Fibroblast of villous mesenchyme (primary cell): ENCODE measurements around the gene UBL3. TPM values are rescaled to one million over a fixed set of nuclear protein-coding genes. Genes with fewer than 3 reads are reported as not detected.
A peak's percentile ranks its signal among the peaks of the same experiment; 100 is the strongest.

Source experiments
- DNase-seq: peaks from one replicate; pipeline ENCODE4 v3.0.0-alpha.2; 2010; ENCODE audit warnings: low read depth
- H3K4me3 ChIP-seq: 2 replicates; pipeline ENCODE4 v1.5.1; 2011; ENCODE audit warnings: low read depth, mild to moderate bottlenecking, low read length
- total RNA-seq: library from RNA; depleted of rRNA; stranded (reverse); fragments of >200 nt; gene quantifications from 2 replicates; pipeline ENCODE4 v1.2.3, GENCODE V29; 2012
- TF ChIP-seq, protein P1 (sequence below): IDR thresholded peaks from 2 replicates; pipeline ENCODE4 v1.5.1; 2012; ENCODE audit warnings: low read depth, mild to moderate bottlenecking, low read length; ENCODE audit not compliant: insufficient read depth

UBL3 gene
- total RNA-seq, 1 donor: 44.9 TPM

DNA sequence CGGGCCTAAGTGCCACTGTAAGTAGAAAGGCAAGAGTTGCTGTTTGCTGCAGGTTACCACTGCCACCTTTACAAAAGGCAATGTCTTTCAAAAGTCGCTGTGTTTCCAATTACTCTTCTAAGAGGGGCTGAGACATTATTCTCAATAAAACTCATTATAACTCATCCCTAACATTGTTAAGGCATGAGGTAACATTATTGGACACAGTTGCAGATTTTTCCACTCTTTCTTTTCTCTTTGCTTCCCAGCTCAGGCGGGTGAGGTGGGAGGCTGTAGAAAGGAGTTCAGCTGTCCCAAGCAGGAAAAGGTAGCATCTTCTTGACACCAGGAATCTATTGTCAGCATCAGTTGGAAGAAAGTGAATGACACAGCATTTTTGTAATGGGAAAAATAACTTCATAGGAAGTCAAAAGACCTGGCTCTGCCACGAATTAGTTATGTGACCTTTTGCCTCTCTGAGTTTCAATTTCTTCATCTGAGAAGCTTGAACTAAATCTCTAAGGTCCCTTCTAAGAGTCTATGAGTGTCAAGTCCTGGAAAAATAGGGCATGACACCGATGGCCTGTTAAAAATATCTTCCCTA, 2.1 kb upstream of the UBL3 start:
- DNase-seq: no peak
- H3K4me3 ChIP-seq: no peak overlapping the region
- TF ChIP-seq, protein P1, sequence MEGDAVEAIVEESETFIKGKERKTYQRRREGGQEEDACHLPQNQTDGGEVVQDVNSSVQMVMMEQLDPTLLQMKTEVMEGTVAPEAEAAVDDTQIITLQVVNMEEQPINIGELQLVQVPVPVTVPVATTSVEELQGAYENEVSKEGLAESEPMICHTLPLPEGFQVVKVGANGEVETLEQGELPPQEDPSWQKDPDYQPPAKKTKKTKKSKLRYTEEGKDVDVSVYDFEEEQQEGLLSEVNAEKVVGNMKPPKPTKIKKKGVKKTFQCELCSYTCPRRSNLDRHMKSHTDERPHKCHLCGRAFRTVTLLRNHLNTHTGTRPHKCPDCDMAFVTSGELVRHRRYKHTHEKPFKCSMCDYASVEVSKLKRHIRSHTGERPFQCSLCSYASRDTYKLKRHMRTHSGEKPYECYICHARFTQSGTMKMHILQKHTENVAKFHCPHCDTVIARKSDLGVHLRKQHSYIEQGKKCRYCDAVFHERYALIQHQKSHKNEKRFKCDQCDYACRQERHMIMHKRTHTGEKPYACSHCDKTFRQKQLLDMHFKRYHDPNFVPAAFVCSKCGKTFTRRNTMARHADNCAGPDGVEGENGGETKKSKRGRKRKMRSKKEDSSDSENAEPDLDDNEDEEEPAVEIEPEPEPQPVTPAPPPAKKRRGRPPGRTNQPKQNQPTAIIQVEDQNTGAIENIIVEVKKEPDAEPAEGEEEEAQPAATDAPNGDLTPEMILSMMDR: no peak

DNA sequence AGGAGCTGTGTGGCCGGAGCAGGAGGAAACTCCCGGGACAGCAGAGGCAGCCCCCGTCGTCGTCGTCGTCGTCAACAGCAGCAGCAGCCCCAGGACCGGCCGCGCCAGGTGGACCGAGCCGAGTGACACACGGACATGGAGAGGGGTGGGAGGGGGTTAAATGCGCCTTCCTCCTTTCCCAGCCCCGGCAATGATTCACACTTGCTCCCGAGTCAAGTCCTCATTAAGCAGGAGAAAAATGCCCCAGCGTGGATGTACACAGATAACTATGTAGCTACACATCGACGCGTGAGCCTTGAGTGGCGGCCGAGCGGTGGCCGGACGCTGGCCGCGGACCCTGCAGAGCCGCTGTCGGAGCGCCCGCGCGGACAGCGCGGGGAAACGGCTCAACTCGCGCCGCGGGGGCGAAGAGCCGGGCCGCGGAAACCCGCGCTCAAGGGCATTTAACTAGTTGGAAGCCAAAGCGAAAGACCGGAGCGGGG, 645 bp downstream of the UBL3 start:
- peak overlapping the region; percentile 78 for H3K4me3 ChIP-seq

DNA sequence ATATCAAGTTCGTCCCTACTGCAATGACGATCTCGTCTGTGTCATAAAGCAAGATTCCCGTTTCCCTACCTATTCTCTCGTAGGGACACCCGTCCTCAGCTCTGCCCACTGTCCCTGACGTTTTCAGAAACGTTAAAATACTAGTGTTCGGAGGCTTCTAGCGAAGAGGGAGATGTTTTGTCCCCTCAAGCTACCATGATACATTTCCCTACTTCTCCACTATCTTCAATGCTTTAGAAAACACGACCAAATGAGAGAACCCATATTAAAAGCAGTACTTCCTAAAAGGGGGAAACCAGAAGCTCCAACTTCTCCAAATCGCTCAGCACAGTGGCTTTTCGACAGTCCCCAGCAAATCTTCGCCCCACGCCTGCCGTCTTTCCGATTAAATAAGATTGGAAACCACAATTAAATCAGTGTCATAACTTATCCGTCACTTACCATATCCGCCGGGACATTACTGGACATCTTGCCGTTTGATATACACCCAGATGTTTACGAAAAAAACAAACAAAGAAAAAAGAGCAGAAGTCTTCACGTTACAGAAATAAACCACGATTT, 1.3 kb downstream of the UBL3 start:
- DNase-seq: peak; percentile 37
- peak overlapping the region; percentile 78 for H3K4me3 ChIP-seq
- TF ChIP-seq, protein P1: no peak

More for the DNA sequence above, 645 bp downstream of the UBL3 start:
- TF ChIP-seq, protein P1: no peak
- peak; percentile 51 for DNase-seq

DNA sequence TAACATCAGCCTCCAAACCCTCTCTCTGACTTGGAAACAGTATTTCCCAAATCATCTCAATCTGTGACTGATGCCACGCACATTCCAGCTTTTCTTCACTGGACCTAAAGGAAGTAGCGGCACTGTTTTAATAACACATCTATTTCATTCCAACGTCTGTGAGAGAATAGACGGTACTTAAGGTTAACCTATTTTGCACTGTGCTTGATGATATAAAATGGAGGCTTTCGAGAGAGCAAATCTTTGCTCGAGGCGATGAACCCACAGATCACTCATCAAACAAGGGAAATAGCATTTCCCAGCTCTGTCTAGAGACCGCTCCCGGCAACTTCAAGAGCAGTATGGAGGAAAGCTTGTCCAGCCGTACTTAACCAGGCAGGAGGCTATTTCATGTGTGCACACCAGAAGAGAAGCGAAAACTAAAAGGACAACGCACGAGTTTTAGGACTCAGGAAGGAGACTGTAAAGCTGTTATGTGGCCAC, 2.9 kb downstream of the UBL3 start:
- peak overlapping the region; percentile 61 for H3K4me3 ChIP-seq
- TF ChIP-seq, protein P1: no peak
- peak; percentile 69 for DNase-seq

DNA sequence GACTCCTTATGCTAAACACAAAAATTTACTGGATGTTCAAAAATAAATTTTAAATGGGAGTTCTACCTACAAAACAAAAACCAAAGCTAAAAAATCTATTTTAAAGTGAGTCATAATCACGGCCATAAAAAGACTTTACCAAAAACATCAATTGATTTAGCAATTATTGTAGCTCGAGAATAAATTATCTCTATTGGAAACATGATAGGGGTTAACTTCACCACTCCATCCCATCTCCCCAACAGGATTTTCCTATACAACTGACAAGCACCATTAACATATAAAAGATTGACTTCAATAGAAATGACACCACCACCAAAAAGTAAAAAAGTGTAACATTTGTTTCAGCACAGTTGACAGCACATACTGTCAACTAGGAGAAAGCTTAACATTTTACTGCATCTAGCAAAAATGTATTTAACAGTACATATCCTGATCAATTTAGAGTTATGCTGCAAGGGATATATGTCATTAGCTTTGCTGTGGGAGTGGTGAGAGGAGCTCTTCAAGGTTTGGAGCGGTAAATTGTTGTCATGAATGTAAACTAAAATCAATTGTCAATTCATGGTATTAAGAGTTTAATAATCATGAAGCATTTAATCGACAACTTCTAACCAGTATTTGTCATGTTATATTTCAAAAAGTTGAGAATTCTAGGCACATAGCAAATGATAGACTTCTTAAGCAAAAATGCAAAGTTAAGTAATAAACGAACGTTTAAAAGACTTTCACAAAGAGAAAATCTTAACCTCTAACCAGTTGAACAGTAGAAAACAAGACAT, 3.8 kb downstream of the UBL3 start:
- no peak for DNase-seq
- H3K4me3 ChIP-seq: peak overlapping the region; percentile 61
- TF ChIP-seq, protein P1: no peak

DNA sequence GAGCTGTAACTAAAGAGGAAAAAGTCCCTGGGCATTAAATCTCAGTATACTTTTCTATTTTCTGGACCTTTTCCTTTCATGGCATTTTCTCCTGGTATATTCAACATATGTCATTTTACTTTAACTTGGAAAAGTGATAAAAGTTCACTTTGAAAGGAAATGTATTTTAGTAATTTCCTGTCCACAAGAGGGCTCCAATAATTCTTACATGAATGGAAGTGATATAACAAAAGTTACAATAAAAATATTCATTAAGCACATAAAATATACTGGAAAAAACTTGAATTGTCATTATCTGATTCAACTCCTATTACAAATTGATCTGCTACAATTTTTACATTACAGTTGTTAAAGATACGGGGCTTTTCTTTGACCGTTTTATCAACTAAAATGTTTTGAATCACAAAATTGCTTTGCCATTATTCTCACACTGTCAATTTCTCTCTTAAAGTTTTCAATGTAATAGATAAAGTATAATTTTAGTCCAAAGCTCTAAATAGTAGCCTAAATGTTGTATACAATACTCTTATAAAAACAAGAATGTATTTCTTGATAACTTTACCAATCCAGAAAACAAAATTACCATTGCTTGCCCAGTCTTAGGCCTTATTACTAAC, 4.9 kb downstream of the UBL3 start:
- TF ChIP-seq, protein P1: peak; percentile 22
- no peak overlapping the region for H3K4me3 ChIP-seq
- DNase-seq: peak; percentile 33
